22Rv1 (cell line): ENCODE data around the gene DPYSL4.

ENCODE experiments used
- ZFX ChIP-seq: fragments of 450-650 bp; IDR thresholded peaks from 2 replicates; pipeline ENCODE4 v1.6.1; 2017; ENCODE audit warnings: antibody characterized with exemption, borderline replicate concordance
- TF ChIP-seq, protein P1 (sequence below): fragments of 450-650 bp; IDR thresholded peaks from 2 replicates; pipeline ENCODE4 v1.5.1; 2017; ENCODE audit warnings: mild to moderate bottlenecking

- TF ChIP-seq, protein P1, sequence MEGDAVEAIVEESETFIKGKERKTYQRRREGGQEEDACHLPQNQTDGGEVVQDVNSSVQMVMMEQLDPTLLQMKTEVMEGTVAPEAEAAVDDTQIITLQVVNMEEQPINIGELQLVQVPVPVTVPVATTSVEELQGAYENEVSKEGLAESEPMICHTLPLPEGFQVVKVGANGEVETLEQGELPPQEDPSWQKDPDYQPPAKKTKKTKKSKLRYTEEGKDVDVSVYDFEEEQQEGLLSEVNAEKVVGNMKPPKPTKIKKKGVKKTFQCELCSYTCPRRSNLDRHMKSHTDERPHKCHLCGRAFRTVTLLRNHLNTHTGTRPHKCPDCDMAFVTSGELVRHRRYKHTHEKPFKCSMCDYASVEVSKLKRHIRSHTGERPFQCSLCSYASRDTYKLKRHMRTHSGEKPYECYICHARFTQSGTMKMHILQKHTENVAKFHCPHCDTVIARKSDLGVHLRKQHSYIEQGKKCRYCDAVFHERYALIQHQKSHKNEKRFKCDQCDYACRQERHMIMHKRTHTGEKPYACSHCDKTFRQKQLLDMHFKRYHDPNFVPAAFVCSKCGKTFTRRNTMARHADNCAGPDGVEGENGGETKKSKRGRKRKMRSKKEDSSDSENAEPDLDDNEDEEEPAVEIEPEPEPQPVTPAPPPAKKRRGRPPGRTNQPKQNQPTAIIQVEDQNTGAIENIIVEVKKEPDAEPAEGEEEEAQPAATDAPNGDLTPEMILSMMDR, result no peak
- no peak for TF ChIP-seq ZFX
Observed at GRCh38 chr10:132222726-132223125, 36.0 kb downstream of the DPYSL4 start.
